ENCODE results near the gene NPAS1.

Gene NPAS1

GRCh38 chr19:47020132-47020805 lies 632 bp downstream of the NPAS1 start:
- TF ChIP-seq, protein P1, sequence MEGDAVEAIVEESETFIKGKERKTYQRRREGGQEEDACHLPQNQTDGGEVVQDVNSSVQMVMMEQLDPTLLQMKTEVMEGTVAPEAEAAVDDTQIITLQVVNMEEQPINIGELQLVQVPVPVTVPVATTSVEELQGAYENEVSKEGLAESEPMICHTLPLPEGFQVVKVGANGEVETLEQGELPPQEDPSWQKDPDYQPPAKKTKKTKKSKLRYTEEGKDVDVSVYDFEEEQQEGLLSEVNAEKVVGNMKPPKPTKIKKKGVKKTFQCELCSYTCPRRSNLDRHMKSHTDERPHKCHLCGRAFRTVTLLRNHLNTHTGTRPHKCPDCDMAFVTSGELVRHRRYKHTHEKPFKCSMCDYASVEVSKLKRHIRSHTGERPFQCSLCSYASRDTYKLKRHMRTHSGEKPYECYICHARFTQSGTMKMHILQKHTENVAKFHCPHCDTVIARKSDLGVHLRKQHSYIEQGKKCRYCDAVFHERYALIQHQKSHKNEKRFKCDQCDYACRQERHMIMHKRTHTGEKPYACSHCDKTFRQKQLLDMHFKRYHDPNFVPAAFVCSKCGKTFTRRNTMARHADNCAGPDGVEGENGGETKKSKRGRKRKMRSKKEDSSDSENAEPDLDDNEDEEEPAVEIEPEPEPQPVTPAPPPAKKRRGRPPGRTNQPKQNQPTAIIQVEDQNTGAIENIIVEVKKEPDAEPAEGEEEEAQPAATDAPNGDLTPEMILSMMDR (conservative IDR thresholded peaks at IDR 0.05; ENCODE audit: control insufficient read depth, insufficient read depth, low read depth, low read length), result no peak
- peak overlapping the region; percentile 19 for H3K4me3 ChIP-seq (ENCODE audit: control insufficient read depth, low read depth, low read length)
- no peak for DNase-seq (ENCODE audit: low read depth)

- TF ChIP-seq, protein P1 (conservative IDR thresholded peaks at IDR 0.05; ENCODE audit: control insufficient read depth, insufficient read depth, low read depth, low read length), result no peak
These were observed 1.4 kb downstream of the NPAS1 start for GRCh38 chr19:47020992-47021496.

DNA sequence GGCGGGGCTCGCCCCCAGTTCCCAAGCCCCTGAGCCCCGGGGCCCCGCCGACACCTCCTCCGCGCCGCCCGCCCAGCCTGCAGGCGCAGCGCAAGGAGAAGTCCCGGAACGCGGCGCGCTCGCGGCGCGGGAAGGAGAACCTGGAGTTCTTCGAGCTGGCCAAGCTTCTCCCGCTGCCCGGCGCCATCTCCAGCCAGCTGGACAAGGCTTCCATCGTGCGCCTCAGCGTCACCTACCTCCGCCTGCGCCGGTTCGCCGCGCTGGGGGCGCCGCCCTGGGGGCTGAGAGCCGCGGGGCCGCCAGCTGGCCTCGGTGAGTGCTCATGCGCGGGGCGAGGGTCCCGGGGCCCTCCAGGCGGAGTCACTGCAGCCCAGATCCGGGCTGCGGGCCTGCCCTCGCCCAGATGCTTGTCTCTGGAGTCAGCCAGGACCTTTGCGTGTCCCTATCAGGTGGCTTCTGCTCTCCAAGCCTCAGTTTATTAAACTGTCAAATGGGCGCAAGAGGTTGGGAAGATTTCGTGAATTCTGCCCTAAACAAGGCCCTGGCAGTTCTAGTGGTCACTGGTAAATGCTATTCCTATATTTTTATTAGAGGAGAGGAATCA lies 2.0 kb downstream of the NPAS1 start:
- TF ChIP-seq, protein P1 (conservative IDR thresholded peaks at IDR 0.05; ENCODE audit: control insufficient read depth, insufficient read depth, low read depth, low read length), result no peak
- DNase-seq (ENCODE audit: low read depth), result no peak
- no peak overlapping the region for H3K4me3 ChIP-seq (ENCODE audit: control insufficient read depth, low read depth, low read length)

More at GRCh38 chr19:47020992-47021496, 1.4 kb downstream of the NPAS1 start:
- peak overlapping the region; percentile 23 for H3K4me3 ChIP-seq (ENCODE audit: control insufficient read depth, low read depth, low read length)
- no peak for DNase-seq (ENCODE audit: low read depth)

- DNase-seq (ENCODE audit: low read depth), result no peak
- TF ChIP-seq, protein P1 (conservative IDR thresholded peaks at IDR 0.05; ENCODE audit: control insufficient read depth, insufficient read depth, low read depth, low read length), result no peak
- no peak overlapping the region for H3K4me3 ChIP-seq (ENCODE audit: control insufficient read depth, low read depth, low read length)
These were observed 2.5 kb downstream of the NPAS1 start for GRCh38 chr19:47022140-47022536.

DNA sequence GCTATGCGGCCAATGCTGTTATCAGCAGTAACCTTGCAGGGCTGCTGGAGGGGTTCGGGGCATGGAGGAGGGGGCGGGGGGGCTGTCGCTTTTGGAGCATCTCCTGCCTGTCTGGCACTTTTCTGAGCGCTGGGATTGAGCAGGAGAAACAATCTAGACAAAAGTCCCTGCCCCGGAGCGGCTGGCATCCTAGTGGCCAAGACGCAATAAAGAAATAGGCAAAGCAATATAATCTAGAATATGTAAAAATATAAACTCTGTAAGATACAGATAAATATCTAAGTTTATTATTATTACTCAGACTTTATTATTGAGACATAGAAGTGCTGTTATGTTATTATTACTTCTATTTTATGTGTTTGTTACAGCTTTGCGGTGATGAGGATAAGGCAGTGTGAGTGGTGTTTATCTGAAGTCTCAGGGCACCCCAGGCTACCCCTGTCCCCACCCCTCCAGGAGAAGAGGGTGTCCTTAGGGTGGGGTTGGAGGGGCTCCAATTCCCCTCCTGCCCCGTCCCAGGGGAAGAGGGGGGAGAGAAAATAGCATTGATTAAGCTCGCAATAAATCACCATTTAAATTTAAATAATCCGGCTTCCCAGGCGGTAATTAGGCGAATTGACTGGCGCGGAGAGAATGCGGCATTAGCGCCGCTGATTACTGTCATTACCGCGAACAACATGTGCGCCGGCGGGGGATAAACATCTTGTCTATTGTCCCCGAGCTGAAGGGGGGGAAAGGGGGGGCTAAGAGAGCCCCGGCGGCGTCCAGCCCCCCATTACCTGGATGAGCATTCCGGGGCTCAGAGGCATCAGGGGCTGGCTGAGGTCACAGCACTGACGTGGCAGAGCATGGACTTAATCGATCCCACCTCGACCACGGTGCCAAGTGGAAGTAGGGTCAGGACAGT lies 3.2 kb downstream of the NPAS1 start:
- DNase-seq (ENCODE audit: low read depth), result no peak
- H3K4me3 ChIP-seq (ENCODE audit: control insufficient read depth, low read depth, low read length), result no peak overlapping the region
- TF ChIP-seq, protein P1 (conservative IDR thresholded peaks at IDR 0.05; ENCODE audit: control insufficient read depth, insufficient read depth, low read depth, low read length), result no peak

- TF ChIP-seq, protein P1 (conservative IDR thresholded peaks at IDR 0.05; ENCODE audit: control insufficient read depth, insufficient read depth, low read depth, low read length), result no peak
- DNase-seq (ENCODE audit: low read depth), result no peak
- no peak overlapping the region for H3K4me3 ChIP-seq (ENCODE audit: control insufficient read depth, low read depth, low read length)
These were observed 3.8 kb downstream of the NPAS1 start for GRCh38 chr19:47023448-47023794.

Measured in fibroblast of mammary gland (primary cell).